GM19351 (cell line): ENCODE results near the gene PTRH2.

ENCODE experiments used
- ATAC-seq: cut with Tn5 transposase; IDR thresholded peaks from one replicate; pipeline ENCODE4 v1.9.1; 2021; ENCODE audit warnings: mild to moderate bottlenecking, moderate library complexity; ENCODE audit not compliant: unreplicated experiment

The PTRH2 gene

GRCh38 chr17:59722623-59723022 lies 15.4 kb upstream of the PTRH2 start:
- no peak for ATAC-seq

- ATAC-seq = no peak
Measured at GRCh38 chr17:59719526-59719925, 12.3 kb upstream of the PTRH2 start.

GRCh38 chr17:59716427-59716826 lies 9.2 kb upstream of the PTRH2 start:
- ATAC-seq = no peak

- no peak for ATAC-seq
Measured at GRCh38 chr17:59714255-59714654, 7.0 kb upstream of the PTRH2 start.

GRCh38 chr17:59712862-59713261 lies 5.6 kb upstream of the PTRH2 start:
- ATAC-seq = no peak

GRCh38 chr17:59711936-59712335 lies 4.7 kb upstream of the PTRH2 start:
- ATAC-seq = no peak

- no peak for ATAC-seq
Measured at GRCh38 chr17:59707971-59708430, 771 bp upstream of the PTRH2 start.

- no peak for ATAC-seq
Measured at GRCh38 chr17:59702304-59702703, 4.9 kb downstream of the PTRH2 start.

GRCh38 chr17:59699786-59700185 lies 7.4 kb downstream of the PTRH2 start:
- no peak for ATAC-seq

GRCh38 chr17:59699218-59699617 lies 8.0 kb downstream of the PTRH2 start:
- ATAC-seq = no peak

- no peak for ATAC-seq
Measured at GRCh38 chr17:59698143-59698542, 9.1 kb downstream of the PTRH2 start.

GRCh38 chr17:59696682-59697277 lies 10.4 kb downstream of the PTRH2 start:
- ATAC-seq = no peak

- ATAC-seq = no peak
Measured at GRCh38 chr17:59695945-59696681, 11.1 kb downstream of the PTRH2 start.

GRCh38 chr17:59694344-59694743 lies 12.9 kb downstream of the PTRH2 start:
- ATAC-seq = no peak

GRCh38 chr17:59693582-59693981 lies 13.6 kb downstream of the PTRH2 start:
- ATAC-seq = no peak

GRCh38 chr17:59688496-59688895 lies 18.7 kb downstream of the PTRH2 start:
- ATAC-seq = no peak

GRCh38 chr17:59688008-59688407 lies 19.2 kb downstream of the PTRH2 start:
- ATAC-seq = no peak

- ATAC-seq = no peak
Measured at GRCh38 chr17:59684967-59685366, 22.3 kb downstream of the PTRH2 start.

- ATAC-seq = no peak
Measured at GRCh38 chr17:59683283-59683682, 23.9 kb downstream of the PTRH2 start.

GRCh38 chr17:59680314-59680713 lies 26.9 kb downstream of the PTRH2 start:
- ATAC-seq = no peak

- no peak for ATAC-seq
Measured at GRCh38 chr17:59678918-59679317, 28.3 kb downstream of the PTRH2 start.

GRCh38 chr17:59676716-59677115 lies 30.5 kb downstream of the PTRH2 start:
- no peak for ATAC-seq

GRCh38 chr17:59675231-59675630 lies 32.0 kb downstream of the PTRH2 start:
- no peak for ATAC-seq
